ENCODE measurements around the gene NHSL2. TPM values are rescaled to one million over a fixed set of nuclear protein-coding genes. Genes with fewer than 3 reads are reported as not detected.

Gene NHSL2
- total RNA-seq, 4 donors from 2014 or later: 5.5 to 11.7 (median 7.2) TPM

GRCh38 chrX:72126539-72127140, 216.0 kb downstream of the NHSL2 start:
- peak overlapping the region; percentile 65 to 66 (median 65) for H3K27ac ChIP-seq
- no peaks in the 10 kb centered on the region for H3K27me3 ChIP-seq
- no peak overlapping the region for H3K4me3 ChIP-seq (replicated peaks in 1 of 3)
- no peak for TF ChIP-seq POLR2A (IDR thresholded peaks at IDR 0.05)
- TF ChIP-seq, protein P1, sequence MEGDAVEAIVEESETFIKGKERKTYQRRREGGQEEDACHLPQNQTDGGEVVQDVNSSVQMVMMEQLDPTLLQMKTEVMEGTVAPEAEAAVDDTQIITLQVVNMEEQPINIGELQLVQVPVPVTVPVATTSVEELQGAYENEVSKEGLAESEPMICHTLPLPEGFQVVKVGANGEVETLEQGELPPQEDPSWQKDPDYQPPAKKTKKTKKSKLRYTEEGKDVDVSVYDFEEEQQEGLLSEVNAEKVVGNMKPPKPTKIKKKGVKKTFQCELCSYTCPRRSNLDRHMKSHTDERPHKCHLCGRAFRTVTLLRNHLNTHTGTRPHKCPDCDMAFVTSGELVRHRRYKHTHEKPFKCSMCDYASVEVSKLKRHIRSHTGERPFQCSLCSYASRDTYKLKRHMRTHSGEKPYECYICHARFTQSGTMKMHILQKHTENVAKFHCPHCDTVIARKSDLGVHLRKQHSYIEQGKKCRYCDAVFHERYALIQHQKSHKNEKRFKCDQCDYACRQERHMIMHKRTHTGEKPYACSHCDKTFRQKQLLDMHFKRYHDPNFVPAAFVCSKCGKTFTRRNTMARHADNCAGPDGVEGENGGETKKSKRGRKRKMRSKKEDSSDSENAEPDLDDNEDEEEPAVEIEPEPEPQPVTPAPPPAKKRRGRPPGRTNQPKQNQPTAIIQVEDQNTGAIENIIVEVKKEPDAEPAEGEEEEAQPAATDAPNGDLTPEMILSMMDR (IDR thresholded peaks at IDR 0.05): peak; percentile 49 to 80 (median 74)
- H3K4me1 ChIP-seq: peaks cover 13 to 53% of the 10 kb centered on the region in 2 donors
- no peaks in the 10 kb centered on the region for H3K9me3 ChIP-seq
- intact Hi-C loops (cut with DNase I): no loop called here
- DNase-seq: peak; percentile 82 to 84
- no peaks in the 10 kb centered on the region for H3K36me3 ChIP-seq
- 17 to 21% methylated on average over 9 of the region's 9 CpGs for WGBS, 2 donors

DNA sequence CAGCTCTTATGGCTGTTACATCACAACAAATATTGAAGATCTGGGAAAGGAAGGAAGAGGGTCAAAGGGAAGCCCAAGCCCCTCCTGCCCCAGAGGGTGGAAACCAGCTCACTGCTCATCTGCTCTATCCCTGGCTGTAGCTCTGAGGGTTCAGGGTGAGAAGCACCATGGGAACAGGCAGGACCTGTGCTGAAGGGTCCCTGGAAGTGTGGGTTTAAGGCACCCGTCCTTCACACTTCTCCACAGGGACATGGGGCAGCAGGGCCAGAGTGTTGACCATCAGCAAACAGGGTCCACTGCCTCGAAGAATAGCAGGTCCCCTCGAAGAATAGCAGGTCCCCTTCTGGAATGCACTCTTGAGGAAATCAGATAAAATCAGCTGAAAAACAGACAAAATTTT, 216.7 kb downstream of the NHSL2 start:
- intact Hi-C loops (cut with DNase I): no loop called here
- DNase-seq: no peak
- H3K27me3 ChIP-seq: no peaks in the 10 kb centered on the region
- TF ChIP-seq POLR2A (IDR thresholded peaks at IDR 0.05): no peak
- TF ChIP-seq, protein P1 (IDR thresholded peaks at IDR 0.05): no peak
- H3K9me3 ChIP-seq: no peaks in the 10 kb centered on the region
- no peak overlapping the region for H3K4me3 ChIP-seq (replicated peaks in 1 of 3)
- H3K27ac ChIP-seq: peak overlapping the region in 1 of 3 donors; percentile 38
- peaks cover 11 to 49% of the 10 kb centered on the region in 2 donors for H3K4me1 ChIP-seq
- no peaks in the 10 kb centered on the region for H3K36me3 ChIP-seq
- WGBS, 2 donors: 12 to 38% methylated on average over 2 to 3 of the region's 3 CpGs

DNA sequence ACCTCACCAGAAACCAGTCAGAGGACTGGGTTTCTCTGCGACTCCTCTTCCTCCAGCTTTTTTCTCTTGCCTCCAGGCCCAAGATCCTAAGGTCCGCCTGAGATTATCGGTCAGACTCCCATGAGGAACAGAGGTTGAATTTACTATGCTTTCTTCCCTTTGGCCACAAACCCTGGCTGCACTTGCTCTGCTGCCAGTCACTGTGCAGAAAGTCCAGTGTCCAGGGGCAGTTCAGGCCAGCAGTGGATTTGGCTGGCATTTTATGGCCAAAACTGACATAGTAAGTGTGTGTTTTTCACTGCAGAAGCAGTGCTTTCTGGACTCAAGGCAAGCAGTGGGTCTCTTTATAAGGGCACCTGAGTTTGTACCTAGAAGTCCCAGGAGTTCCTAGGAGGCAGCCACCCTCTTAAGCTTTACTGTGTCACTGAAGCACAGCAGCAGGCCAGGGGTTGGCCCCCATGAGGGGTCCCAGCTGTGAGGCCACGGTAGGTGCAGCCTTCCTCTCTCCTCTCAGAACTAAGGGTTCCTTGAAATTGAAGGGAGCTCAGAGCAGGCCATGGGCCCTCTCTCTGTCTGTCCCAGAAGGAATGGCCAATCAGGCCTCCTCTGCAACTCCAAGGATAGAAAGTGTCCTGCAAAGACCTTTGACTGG, 217.7 kb downstream of the NHSL2 start:
- Histone ChIP-seq H3K9me3 (no peaks in the 10 kb centered on the region), H3K4me1 (peaks cover 11 to 43% of the 10 kb centered on the region in 2 donors), H3K4me3 (replicated peaks in 1 of 3) (no peak overlapping the region), H3K36me3 (no peaks in the 10 kb centered on the region), H3K27ac (no peak overlapping the region), H3K27me3 (no peaks in the 10 kb centered on the region)
- DNase-seq: no peak
- intact Hi-C loops (cut with DNase I): no loop called here
- TF ChIP-seq, protein P1 (IDR thresholded peaks at IDR 0.05): no peak
- TF ChIP-seq POLR2A (IDR thresholded peaks at IDR 0.05): no peak
- 70 to 89% methylated on average over 3 of the region's 4 CpGs for WGBS, 2 donors

DNA sequence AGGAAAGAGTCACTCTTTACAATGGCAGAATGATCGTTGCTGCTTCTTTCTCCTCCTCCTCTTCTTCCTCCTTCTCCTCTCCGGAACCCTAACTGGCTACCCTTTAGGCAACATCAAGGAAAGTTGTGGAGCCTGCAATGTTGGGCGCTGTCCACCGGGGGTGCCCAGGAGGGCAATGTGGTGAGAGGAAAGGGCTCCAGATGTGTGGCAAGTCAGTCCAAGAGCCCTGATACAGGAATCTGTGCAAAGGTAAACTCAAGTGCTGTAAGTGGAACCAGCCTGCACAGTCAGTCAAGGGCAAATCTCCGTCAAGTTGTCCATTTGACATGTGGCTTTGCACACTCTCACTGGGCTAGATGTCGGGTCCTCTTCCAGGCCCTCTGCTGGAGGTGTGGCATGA, 218.2 kb downstream of the NHSL2 start:
- peak in 1 of 2 donors; percentile 26 for DNase-seq
- 50 to 91% methylated on average over 2 to 4 of the region's 6 CpGs for WGBS, 2 donors
- TF ChIP-seq POLR2A (IDR thresholded peaks at IDR 0.05): no peak
- TF ChIP-seq, protein P1 (IDR thresholded peaks at IDR 0.05): peak in 4 of 6 experiments; percentile 10 to 34 (median 28)
- no peak overlapping the region for H3K27ac ChIP-seq
- H3K9me3 ChIP-seq: no peaks in the 10 kb centered on the region
- H3K4me1 ChIP-seq: peaks cover 11 to 38% of the 10 kb centered on the region in 2 donors
- no peak overlapping the region for H3K4me3 ChIP-seq (replicated peaks in 1 of 3)
- H3K27me3 ChIP-seq: no peaks in the 10 kb centered on the region
- H3K36me3 ChIP-seq: no peaks in the 10 kb centered on the region
- intact Hi-C loops (cut with DNase I): no loop called here

GRCh38 chrX:72129661-72130060, 219.0 kb downstream of the NHSL2 start:
- DNase-seq: no peak
- Histone ChIP-seq H3K4me3 (replicated peaks in 1 of 3) (no peak overlapping the region), H3K9me3 (no peaks in the 10 kb centered on the region), H3K27me3 (no peaks in the 10 kb centered on the region), H3K27ac (no peak overlapping the region), H3K4me1 (peaks cover 7 to 30% of the 10 kb centered on the region in 2 donors), H3K36me3 (no peaks in the 10 kb centered on the region)
- intact Hi-C loops (cut with DNase I): loop anchor here (5.0 kb wide), 1 partner anchor 112 kb away; no protein-coding TSS in a partner anchor
- no peak for TF ChIP-seq POLR2A (IDR thresholded peaks at IDR 0.05)
- TF ChIP-seq, protein P1 (IDR thresholded peaks at IDR 0.05): no peak
- WGBS, 2 donors: 90 to 98% methylated on average over 10 to 16 of the region's 16 CpGs

All from thyroid gland (tissue), 4 donors.